GM23338 (cell line): ENCODE results near the gene INPP4A. TPM values are rescaled to one million over a fixed set of nuclear protein-coding genes. Genes with fewer than 3 reads are reported as not detected.

Experiments used
- ATAC-seq: fragments of 200-7000 bp; cut with Tn5 transposase; 3 replicates; pipeline ENCODE4 v1.9.1; 2020
- DNase-seq: peaks from one replicate; pipeline ENCODE4 v3.0.0-alpha.2; 2015; ENCODE audit warnings: low spot score
- H2AFZ ChIP-seq: fragments of 200-600 bp; sonication (generic); 2 replicates; pipeline ENCODE4 v1.8.0; 2016; ENCODE audit warnings: antibody characterized with exemption, mild to moderate bottlenecking, moderate library complexity
- H3F3A ChIP-seq: fragments of 200-600 bp; sonication (generic); replicated peaks from 2 replicates; pipeline ENCODE4 v1.8.0; 2017; ENCODE audit warnings: antibody characterized with exemption, mixed run types, low read depth
- H3K27ac ChIP-seq: fragments of 200-600 bp; sonication (generic); 2 replicates; pipeline ENCODE4 v1.6.1; 2016; ENCODE audit warnings: low read depth
- H3K27me3 ChIP-seq: fragments of 200-600 bp; sonication (generic); 2 replicates; pipeline ENCODE4 v1.8.0; 2016; ENCODE audit warnings: mild to moderate bottlenecking, mixed run types, moderate library complexity; ENCODE audit not compliant: insufficient read depth
- H3K36me3 ChIP-seq: fragments of 200-600 bp; sonication (generic); 2 replicates; pipeline ENCODE4 v1.8.0; 2016; ENCODE audit warnings: mild to moderate bottlenecking; ENCODE audit not compliant: insufficient read depth
- H3K4me1 ChIP-seq: fragments of 200-600 bp; sonication (generic); 2 replicates; pipeline ENCODE4 v1.8.0; 2016; ENCODE audit warnings: mild to moderate bottlenecking, moderate library complexity; ENCODE audit not compliant: insufficient read depth
- H3K4me2 ChIP-seq: fragments of 200-600 bp; sonication (generic); 2 replicates; pipeline ENCODE4 v1.7.1; 2017; ENCODE audit warnings: mixed run types
- H3K4me3 ChIP-seq: fragments of 200-600 bp; sonication (generic); 2 replicates; pipeline ENCODE4 v1.6.1; 2016; ENCODE audit warnings: mixed run types
- H3K79me2 ChIP-seq: fragments of 200-600 bp; sonication (generic); replicated peaks from 2 replicates; pipeline ENCODE4 v1.8.0; 2017; ENCODE audit warnings: mild to moderate bottlenecking; ENCODE audit not compliant: insufficient read depth
- H3K9me2 ChIP-seq: fragments of 200-600 bp; sonication (generic); 2 replicates; pipeline ENCODE4 v1.8.0; 2017; ENCODE audit not compliant: insufficient read depth
- H4K20me1 ChIP-seq: fragments of 200-600 bp; sonication (generic); replicated peaks from 2 replicates; pipeline ENCODE4 v1.8.0; 2017; ENCODE audit warnings: mild to moderate bottlenecking; ENCODE audit not compliant: insufficient read depth
- H3K27ac Mint-ChIP-seq: 2 replicates; pipeline ENCODE4 v1.8.0; 2020; ENCODE audit warnings: inconsistent platforms, mild to moderate bottlenecking, moderate library complexity, mixed read lengths
- H3K27me3 Mint-ChIP-seq: 3 replicates; pipeline ENCODE4 v1.8.0; 2022; ENCODE audit warnings: low read depth, mild to moderate bottlenecking, moderate library complexity, mixed read lengths, inconsistent platforms; ENCODE audit not compliant: insufficient read depth, poor library complexity
- H3K36me3 Mint-ChIP-seq: 3 replicates; pipeline ENCODE4 v1.8.0; 2021; ENCODE audit warnings: low read depth, mild to moderate bottlenecking, inconsistent platforms, moderate library complexity, mixed read lengths
- H3K4me1 Mint-ChIP-seq: 3 replicates; pipeline ENCODE4 v1.8.0; 2020; ENCODE audit warnings: mild to moderate bottlenecking, inconsistent platforms, mixed read lengths
- H3K4me3 Mint-ChIP-seq: 3 replicates; pipeline ENCODE4 v1.8.0; 2021; ENCODE audit warnings: moderate library complexity, mild to moderate bottlenecking, inconsistent platforms, mixed read lengths
- H3K9me3 Mint-ChIP-seq: 3 replicates; pipeline ENCODE4 v1.8.0; 2020; ENCODE audit warnings: moderate library complexity, mild to moderate bottlenecking, inconsistent platforms, mixed read lengths
- CREB1 ChIP-seq: fragments of 250-450 bp; sonication (Bioruptor Pico); IDR thresholded peaks from 2 replicates; pipeline ENCODE4 v1.5.0; 2020; ENCODE audit warnings: low read depth, mild to moderate bottlenecking, moderate library complexity
- CTCF ChIP-seq, 2 experiments: fragments of 200-600 bp in 1 of 2; sonication (generic) in 1 of 2; conservative IDR thresholded peaks; 2 replicates each; pipeline versions ENCODE4 v1.5.1 to v1.6.1; 2016 to 2017; ENCODE audit warnings: antibody characterized with exemption in 2 of 2, low read depth in 2 of 2, mild to moderate bottlenecking in 2 of 2, moderate library complexity in 1 of 2
- ETS1 ChIP-seq: IDR thresholded peaks from 2 replicates; pipeline ENCODE4 v1.6.1; 2016; ENCODE audit warnings: antibody characterized with exemption
- EZH2 ChIP-seq: fragments of 200-600 bp; sonication (generic); IDR thresholded peaks from one replicate; pipeline ENCODE4 v1.8.0; 2017; ENCODE audit warnings: antibody characterized with exemption, mild to moderate bottlenecking, low read depth; ENCODE audit not compliant: unreplicated experiment
- EZH2phosphoT487 ChIP-seq: fragments of 200-600 bp; sonication (generic); IDR thresholded peaks from one replicate; pipeline ENCODE4 v1.8.1; 2018; ENCODE audit warnings: antibody characterized with exemption; ENCODE audit not compliant: unreplicated experiment
- JUNB ChIP-seq: IDR thresholded peaks from one replicate; pipeline ENCODE4 v1.6.1; 2016; ENCODE audit warnings: antibody characterized with exemption; ENCODE audit not compliant: unreplicated experiment
- NANOG ChIP-seq: IDR thresholded peaks from 2 replicates; pipeline ENCODE4 v1.6.1; 2016; ENCODE audit warnings: antibody characterized with exemption, borderline replicate concordance
- POLR2AphosphoS5 ChIP-seq: IDR thresholded peaks from 2 replicates; pipeline ENCODE4 v1.6.1; 2016; ENCODE audit warnings: antibody characterized with exemption, low read depth
- ZNF114 ChIP-seq: fragments of 250-450 bp; sonication (Bioruptor Pico); IDR thresholded peaks from 2 replicates; pipeline ENCODE4 v1.5.0; 2020; ENCODE audit warnings: mild to moderate bottlenecking, moderate library complexity
- ZNF331 ChIP-seq: fragments of 250-450 bp; sonication (Bioruptor Pico); IDR thresholded peaks from 2 replicates; pipeline ENCODE4 v1.5.0; 2020; ENCODE audit warnings: low read depth, mild to moderate bottlenecking, moderate library complexity
- ZNF462 ChIP-seq: fragments of 250-450 bp; sonication (Bioruptor Pico); IDR thresholded peaks from 2 replicates; pipeline ENCODE4 v1.5.0; 2020; ENCODE audit warnings: mild to moderate bottlenecking, moderate library complexity
- polyA plus RNA-seq: library from polyadenylated mRNA; unstranded; fragments of >200 nt; fragmentation: Nextera tagmentation; extraction: Ambion mirVana; gene quantifications from 2 replicates; pipeline ENCODE4 v1.2.1, GENCODE V29; 2016
- total RNA-seq: library from RNA; depleted of rRNA; stranded (reverse); fragments of >200 nt; shearing (Covaris generic); gene quantifications from 2 replicates; pipeline ENCODE4 v1.2.3, GENCODE V29; 2014

The INPP4A gene
- total and polyA plus RNA-seq, 2 experiments from 2014 or later = 8.5 to 36.9 TPM

GRCh38 chr2:98468621-98469236, 24.1 kb downstream of the INPP4A start (continued):
- no peak for TF ChIP-seq ZNF462

- H3K4me1 Mint-ChIP-seq = peaks cover 22% of the 10 kb centered on the region
- no peak for DNase-seq
- Histone ChIP-seq H3K4me2 (no peak overlapping the region), H2AFZ (no peak overlapping the region), H3K36me3 (no peaks in the 10 kb centered on the region), H3F3A (no peaks in the 10 kb centered on the region), H3K9me2 (no peaks in the 10 kb centered on the region), H4K20me1 (peaks cover 4% of the 10 kb centered on the region; the same call in 1 of the 2 replicates), H3K27ac (no peak overlapping the region), H3K79me2 (peaks cover 80% of the 10 kb centered on the region), H3K4me3 (no peak overlapping the region), H3K27me3 (no peaks in the 10 kb centered on the region), H3K4me1 (peaks cover 13% of the 10 kb centered on the region)
- H3K27me3 Mint-ChIP-seq = peaks cover 6% of the 10 kb centered on the region
- no peak overlapping the region for H3K27ac Mint-ChIP-seq
- ATAC-seq = no peak
- peaks cover 4% of the 10 kb centered on the region; the same call in 2 of the 3 replicates for H3K36me3 Mint-ChIP-seq
- H3K4me3 Mint-ChIP-seq = no peak overlapping the region
- H3K9me3 Mint-ChIP-seq = no peaks in the 10 kb centered on the region
- TF ChIP-seq ETS1 (no peak), EZH2phosphoT487 (no peak), ZNF331 (CRISPR knock-in tag) (no peak), ZNF114 (CRISPR knock-in tag) (no peak), CTCF (conservative IDR thresholded peaks at IDR 0.05; ENCODE audit: low read depth in 2 of 2) (no peak), CREB1 (CRISPR knock-in tag) (no peak), EZH2 (no peak), POLR2AphosphoS5 (no peak), NANOG (no peak), JUNB (no peak)
These were observed 25.3 kb downstream of the INPP4A start for GRCh38 chr2:98469862-98470544.
